Gastrocnemius medialis (tissue), 4 donors: ENCODE data around the gene ADGRG1.

Experiments used
- POLR2A ChIP-seq, 2 donors: fragments of 450-650 bp; IDR thresholded peaks; one replicate each; pipeline ENCODE4 v1.6.1; 2017; ENCODE audit warnings: antibody characterized with exemption in 2 of 2, mild to moderate bottlenecking in 2 of 2, moderate library complexity in 2 of 2
- TF ChIP-seq, protein P1 (sequence below), 5 experiments: fragments of 450-650 bp in 3 of 5; fragments of 200-600 bp in 2 of 5; sonication (generic) in 2 of 5; IDR thresholded peaks in 4 of 5; conservative IDR thresholded peaks in 1 of 5; 1 replicate in 4 of 5; 2 replicates in 1 of 5; pipeline ENCODE4 v1.5.1; 2016 to 2019; ENCODE audit warnings: antibody characterized with exemption in 5 of 5, mild to moderate bottlenecking in 3 of 5, moderate library complexity in 3 of 5

- TF ChIP-seq, protein P1, sequence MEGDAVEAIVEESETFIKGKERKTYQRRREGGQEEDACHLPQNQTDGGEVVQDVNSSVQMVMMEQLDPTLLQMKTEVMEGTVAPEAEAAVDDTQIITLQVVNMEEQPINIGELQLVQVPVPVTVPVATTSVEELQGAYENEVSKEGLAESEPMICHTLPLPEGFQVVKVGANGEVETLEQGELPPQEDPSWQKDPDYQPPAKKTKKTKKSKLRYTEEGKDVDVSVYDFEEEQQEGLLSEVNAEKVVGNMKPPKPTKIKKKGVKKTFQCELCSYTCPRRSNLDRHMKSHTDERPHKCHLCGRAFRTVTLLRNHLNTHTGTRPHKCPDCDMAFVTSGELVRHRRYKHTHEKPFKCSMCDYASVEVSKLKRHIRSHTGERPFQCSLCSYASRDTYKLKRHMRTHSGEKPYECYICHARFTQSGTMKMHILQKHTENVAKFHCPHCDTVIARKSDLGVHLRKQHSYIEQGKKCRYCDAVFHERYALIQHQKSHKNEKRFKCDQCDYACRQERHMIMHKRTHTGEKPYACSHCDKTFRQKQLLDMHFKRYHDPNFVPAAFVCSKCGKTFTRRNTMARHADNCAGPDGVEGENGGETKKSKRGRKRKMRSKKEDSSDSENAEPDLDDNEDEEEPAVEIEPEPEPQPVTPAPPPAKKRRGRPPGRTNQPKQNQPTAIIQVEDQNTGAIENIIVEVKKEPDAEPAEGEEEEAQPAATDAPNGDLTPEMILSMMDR (IDR thresholded peaks at IDR 0.05 in 4 of 5, conservative IDR thresholded peaks at IDR 0.05 in 1 of 5), result no peak
- TF ChIP-seq POLR2A (IDR thresholded peaks at IDR 0.05), result no peak
Measured at GRCh38 chr16:57610611-57611010, 17.8 kb upstream of the ADGRG1 start.
